GM19239 (cell line): Measurements from ENCODE around the gene SH3BGRL2.
"Not testable (repeated sequence)": the region's sequence is repeated elsewhere in the genome, so short reads cannot be mapped to it uniquely, and the experiment has no call there.

Experiments used
- DNase-seq: peaks from one replicate; pipeline ENCODE4 v3.0.0; 2011; ENCODE audit warnings: low spot score; ENCODE audit not compliant: insufficient read length
- FAIRE-seq: peaks from 2 replicates; lab custom pipeline; 2011; peaks lifted over from hg19 to GRCh38; lab: Jason Lieb, UNC

Gene SH3BGRL2

GRCh38 chr6:79646561-79646960 is 15.4 kb downstream of the SH3BGRL2 start:
- DNase-seq (no peak), FAIRE-seq (no peak)

- no peak for FAIRE-seq
- no peak for DNase-seq
Measured at GRCh38 chr6:79647741-79648140, 16.6 kb downstream of the SH3BGRL2 start.

GRCh38 chr6:79648328-79648727 is 17.2 kb downstream of the SH3BGRL2 start:
- FAIRE-seq (no peak), DNase-seq (no peak)

GRCh38 chr6:79649016-79649415 is 17.9 kb downstream of the SH3BGRL2 start:
- FAIRE-seq = no peak
- DNase-seq = no peak

GRCh38 chr6:79650950-79651349 is 19.8 kb downstream of the SH3BGRL2 start:
- DNase-seq (no peak), FAIRE-seq (no peak)

- DNase-seq (no peak), FAIRE-seq (no peak)
Measured at GRCh38 chr6:79656134-79656533, 25.0 kb downstream of the SH3BGRL2 start.

GRCh38 chr6:79657238-79657637 is 26.1 kb downstream of the SH3BGRL2 start:
- FAIRE-seq (no peak), DNase-seq (no peak)

- not testable (repeated sequence) for FAIRE-seq, DNase-seq
Measured at GRCh38 chr6:79663655-79664054, 32.5 kb downstream of the SH3BGRL2 start.

GRCh38 chr6:79665725-79666551 is 34.8 kb downstream of the SH3BGRL2 start:
- DNase-seq (no peak), FAIRE-seq (no peak)

GRCh38 chr6:79666634-79667033 is 35.5 kb downstream of the SH3BGRL2 start:
- no peak for FAIRE-seq

GRCh38 chr6:79668381-79668780 is 37.3 kb downstream of the SH3BGRL2 start:
- no peak for FAIRE-seq
- DNase-seq = no peak

More at GRCh38 chr6:79666634-79667033, 35.5 kb downstream of the SH3BGRL2 start:
- no peak for DNase-seq

- DNase-seq (no peak), FAIRE-seq (no peak)
Measured at GRCh38 chr6:79669766-79670165, 38.6 kb downstream of the SH3BGRL2 start.

- DNase-seq = no peak
- FAIRE-seq = no peak
Measured at GRCh38 chr6:79670789-79671188, 39.7 kb downstream of the SH3BGRL2 start.

- DNase-seq = no peak
Measured at GRCh38 chr6:79671600-79672266, 40.6 kb downstream of the SH3BGRL2 start.

GRCh38 chr6:79672631-79673111 is 41.5 kb downstream of the SH3BGRL2 start:
- FAIRE-seq (no peak), DNase-seq (no peak)

More at GRCh38 chr6:79671600-79672266, 40.6 kb downstream of the SH3BGRL2 start:
- FAIRE-seq = no peak

- FAIRE-seq (no peak), DNase-seq (no peak)
Measured at GRCh38 chr6:79673947-79674346, 42.8 kb downstream of the SH3BGRL2 start.

GRCh38 chr6:79676785-79677736 is 45.9 kb downstream of the SH3BGRL2 start:
- DNase-seq = no peak
- no peak for FAIRE-seq

- not testable (repeated sequence) for DNase-seq, FAIRE-seq
Measured at GRCh38 chr6:79682682-79683081, 51.6 kb downstream of the SH3BGRL2 start.

- FAIRE-seq = no peak
Measured at GRCh38 chr6:79684876-79685275, 53.7 kb downstream of the SH3BGRL2 start.

GRCh38 chr6:79686707-79687309 is 55.7 kb downstream of the SH3BGRL2 start:
- DNase-seq (no peak), FAIRE-seq (no peak)

More at GRCh38 chr6:79684876-79685275, 53.7 kb downstream of the SH3BGRL2 start:
- DNase-seq = no peak
